GM19238 (cell line): ENCODE measurements around the gene NDUFV2.
"Not testable (repeated sequence)": the region's sequence is repeated elsewhere in the genome, so short reads cannot be mapped to it uniquely, and the experiment has no call there.

Experiments used
- DNase-seq: peaks from one replicate; pipeline ENCODE4 v3.0.0; 2011; ENCODE audit warnings: low spot score; ENCODE audit not compliant: insufficient read length

The NDUFV2 gene

GRCh38 chr18:9102508-9103375 is at the start of gene NDUFV2:
Gene NDUFV2, plus strand, starts transcription at chr18:9102699. Its CDS starts 45 bp downstream, at chr18:9102744.
- peak; percentile 89 for DNase-seq

- DNase-seq: no peak
Observed at GRCh38 chr18:9053814-9054213, 48.7 kb upstream of the NDUFV2 start.

GRCh38 chr18:9055185-9055584 is 47.3 kb upstream of the NDUFV2 start:
- DNase-seq: no peak

GRCh38 chr18:9055626-9056025 is 46.9 kb upstream of the NDUFV2 start:
- no peak for DNase-seq

GRCh38 chr18:9057646-9058045 is 44.9 kb upstream of the NDUFV2 start:
- DNase-seq: no peak

GRCh38 chr18:9058406-9058805 is 44.1 kb upstream of the NDUFV2 start:
- DNase-seq: no peak

- no peak for DNase-seq
Observed at GRCh38 chr18:9062418-9062751, 40.1 kb upstream of the NDUFV2 start.

- no peak for DNase-seq
Observed at GRCh38 chr18:9065864-9066263, 36.6 kb upstream of the NDUFV2 start.

GRCh38 chr18:9066358-9066757 is 36.1 kb upstream of the NDUFV2 start:
- no peak for DNase-seq

GRCh38 chr18:9066817-9067306 is 35.6 kb upstream of the NDUFV2 start:
- DNase-seq: peak; percentile 51

- no peak for DNase-seq
Observed at GRCh38 chr18:9067823-9068222, 34.7 kb upstream of the NDUFV2 start.

- no peak for DNase-seq
Observed at GRCh38 chr18:9068346-9068745, 34.2 kb upstream of the NDUFV2 start.

GRCh38 chr18:9069601-9070000 is 32.9 kb upstream of the NDUFV2 start:
- DNase-seq: no peak

GRCh38 chr18:9070212-9070611 is 32.3 kb upstream of the NDUFV2 start:
- no peak for DNase-seq

- DNase-seq: no peak
Observed at GRCh38 chr18:9079818-9080528, 22.5 kb upstream of the NDUFV2 start.

- no peak for DNase-seq
Observed at GRCh38 chr18:9081940-9082339, 20.6 kb upstream of the NDUFV2 start.

- DNase-seq: no peak
Observed at GRCh38 chr18:9082711-9083510, 19.6 kb upstream of the NDUFV2 start.

GRCh38 chr18:9086015-9086414 is 16.5 kb upstream of the NDUFV2 start:
- DNase-seq: no peak

GRCh38 chr18:9086624-9087023 is 15.9 kb upstream of the NDUFV2 start:
- DNase-seq: no peak

- no peak for DNase-seq
Observed at GRCh38 chr18:9087144-9087543, 15.4 kb upstream of the NDUFV2 start.

GRCh38 chr18:9088252-9088651 is 14.2 kb upstream of the NDUFV2 start:
- DNase-seq: no peak

- DNase-seq: not testable (repeated sequence)
Observed at GRCh38 chr18:9088727-9089126, 13.8 kb upstream of the NDUFV2 start.
